Renal cortical epithelial cell (primary cell): Measurements from ENCODE around the gene LRRTM4. TPM values are rescaled to one million over a fixed set of nuclear protein-coding genes. Genes with fewer than 3 reads are reported as not detected.
"Not testable (repeated sequence)": the region's sequence is repeated elsewhere in the genome, so short reads cannot be mapped to it uniquely, and the experiment has no call there.

Experiments
- DNase-seq: peaks from one replicate; pipeline ENCODE4 v3.0.0-alpha.2; 2011; ENCODE audit warnings: low read depth
- total RNA-seq: library from RNA; depleted of rRNA; stranded (reverse); fragments of >200 nt; gene quantifications from 2 replicates; pipeline ENCODE4 v1.2.3, GENCODE V29; 2014

The LRRTM4 gene
- total RNA-seq, 1 donor from 2014 or later = 0.10 TPM

DNA sequence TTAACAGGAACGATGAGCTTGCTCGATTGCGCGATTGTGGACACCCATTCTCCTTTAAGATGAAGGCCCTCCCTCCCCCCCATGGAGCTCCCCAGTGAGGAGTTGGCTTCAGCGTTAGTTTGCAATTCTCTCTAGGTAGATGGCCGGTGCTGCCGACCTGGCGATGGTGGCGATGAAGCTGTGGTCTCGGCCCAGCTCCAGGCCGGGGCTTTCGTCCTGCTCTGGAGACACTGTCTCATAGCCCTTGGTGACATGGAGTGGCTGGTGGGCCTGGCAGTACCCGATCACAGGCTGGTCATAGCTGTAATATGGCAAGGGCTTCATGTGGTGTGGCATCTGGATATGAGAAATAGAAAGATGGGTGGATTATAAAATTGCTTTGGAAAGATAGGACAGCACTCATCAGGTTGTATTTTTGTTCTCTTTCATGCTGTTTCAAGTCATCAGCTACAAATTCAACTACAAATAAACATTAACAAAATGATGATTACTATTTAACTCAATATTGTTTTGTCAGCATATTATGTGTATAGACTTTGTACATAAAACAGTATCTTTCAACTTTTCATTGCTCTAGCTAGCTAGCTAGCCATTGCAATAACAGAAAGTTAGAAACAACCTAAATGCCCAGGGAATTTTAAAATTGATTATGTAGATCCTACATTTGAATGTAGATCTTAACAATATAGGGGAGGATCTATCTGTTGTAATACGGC, 773.4 kb downstream of the LRRTM4 start:
- no peak for DNase-seq

DNA sequence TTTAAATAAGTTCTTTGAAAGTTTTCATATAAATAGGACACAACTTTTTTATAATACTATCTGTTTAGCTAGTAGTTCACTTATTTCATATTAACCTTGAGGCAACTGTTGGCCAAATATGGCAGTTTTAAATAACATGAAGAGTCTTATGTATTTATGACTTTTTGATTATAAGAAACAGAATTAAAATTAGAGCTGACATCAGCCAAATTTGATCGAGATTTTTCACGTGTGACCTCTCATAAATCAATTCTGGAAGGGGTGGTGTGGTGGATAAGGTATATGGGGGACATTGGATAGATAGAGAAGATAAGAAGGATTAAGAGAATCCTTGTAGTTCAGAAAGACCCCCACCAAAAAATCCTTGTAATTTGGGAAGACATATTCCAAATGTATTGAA, 776.6 kb downstream of the LRRTM4 start:
- DNase-seq = no peak

DNA sequence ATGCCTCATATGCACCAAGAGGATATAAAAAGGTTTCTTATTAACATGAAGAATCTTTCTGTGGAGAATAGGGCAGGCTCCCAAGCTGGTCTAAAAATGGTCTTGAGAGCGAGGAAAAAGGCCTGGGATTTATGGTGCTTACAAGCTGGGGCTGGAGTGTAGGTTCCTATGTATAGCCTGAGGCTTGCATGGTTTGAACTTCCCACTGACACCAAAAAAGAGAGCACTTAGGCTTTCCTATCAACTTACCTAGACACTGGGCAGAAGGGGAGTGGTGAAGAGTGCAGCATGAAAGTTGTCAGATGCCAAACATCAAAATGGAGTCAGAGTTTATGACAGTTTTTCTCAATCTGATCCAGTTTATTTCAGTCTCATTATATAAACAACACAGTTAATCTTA, 784.6 kb downstream of the LRRTM4 start:
- DNase-seq = no peak

DNA sequence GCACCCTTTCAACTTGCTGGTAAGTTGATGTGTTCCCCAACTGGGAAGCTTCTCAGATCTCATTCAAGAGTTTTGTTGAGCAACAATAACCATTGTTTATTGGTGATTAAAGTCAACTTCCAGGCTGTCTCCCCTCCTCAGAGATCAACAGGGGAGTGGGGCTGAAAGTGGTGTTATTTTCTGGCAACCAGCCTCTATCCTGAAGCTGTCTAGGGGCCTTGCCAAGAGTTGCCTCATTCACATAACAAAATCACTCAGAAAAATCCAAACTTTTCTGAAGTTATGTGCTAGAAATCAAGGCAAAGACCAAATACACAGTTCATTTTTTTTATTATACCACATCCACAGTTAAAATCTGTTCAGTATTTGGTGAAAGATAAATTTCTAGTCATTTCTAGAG, 788.4 kb downstream of the LRRTM4 start:
- DNase-seq = no peak

DNA sequence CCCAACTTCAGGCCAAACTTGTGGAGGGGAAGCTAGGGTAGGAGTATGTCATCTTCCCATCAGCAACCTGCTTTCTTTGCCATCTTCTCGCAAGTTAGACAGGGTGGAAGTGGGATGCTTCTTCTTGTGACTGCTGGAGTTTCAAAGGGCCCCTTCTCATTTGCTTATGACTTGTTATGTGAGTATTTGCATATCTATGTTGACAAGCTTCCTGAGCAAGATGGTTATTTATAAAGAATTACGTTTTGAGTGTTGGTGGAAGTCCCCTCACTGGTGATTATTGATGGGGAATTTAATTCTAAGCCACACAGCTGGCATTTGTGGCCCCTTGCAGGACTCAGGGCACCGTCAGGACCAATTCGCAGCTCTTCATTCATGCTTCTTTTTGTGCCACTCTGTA, 791.0 kb downstream of the LRRTM4 start:
- DNase-seq = no peak

DNA sequence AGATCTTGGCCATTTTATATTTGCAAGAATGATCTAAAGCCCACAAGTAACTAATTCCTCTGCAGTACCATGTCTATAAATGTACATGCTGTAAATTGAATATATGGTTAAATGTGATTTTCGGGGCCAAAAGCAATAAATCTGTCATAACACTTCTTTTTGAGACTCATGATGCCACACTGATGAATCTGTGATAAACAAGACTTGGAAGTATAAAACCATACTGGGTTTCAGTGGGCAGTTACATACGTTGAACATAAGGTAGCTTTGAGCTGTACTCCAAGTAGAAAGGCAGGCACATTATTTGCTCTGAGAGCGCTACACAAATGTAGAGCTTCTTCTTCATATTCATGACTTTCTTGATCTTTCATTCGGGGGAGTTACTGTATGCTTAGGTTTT, 792.2 kb downstream of the LRRTM4 start:
- DNase-seq = no peak

DNA sequence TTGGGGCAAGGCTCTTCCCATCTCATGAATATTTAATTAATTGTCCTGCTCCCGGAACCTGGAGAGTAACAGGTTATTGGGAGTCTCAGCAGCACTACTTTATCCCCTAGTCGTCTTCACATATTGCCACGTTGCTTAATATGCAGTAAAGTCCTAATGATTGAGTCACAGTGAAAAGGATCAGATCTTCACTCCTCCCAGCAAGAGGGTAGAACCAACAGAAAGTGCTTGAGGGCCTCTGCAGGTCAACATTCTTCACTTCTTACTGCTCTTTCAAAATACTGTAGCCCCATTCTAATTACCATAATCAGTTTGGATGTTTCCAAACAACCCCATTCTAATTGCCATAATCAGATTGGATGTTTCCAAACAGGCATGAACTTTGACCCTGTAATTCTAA, 801.0 kb downstream of the LRRTM4 start:
- DNase-seq = no peak

DNA sequence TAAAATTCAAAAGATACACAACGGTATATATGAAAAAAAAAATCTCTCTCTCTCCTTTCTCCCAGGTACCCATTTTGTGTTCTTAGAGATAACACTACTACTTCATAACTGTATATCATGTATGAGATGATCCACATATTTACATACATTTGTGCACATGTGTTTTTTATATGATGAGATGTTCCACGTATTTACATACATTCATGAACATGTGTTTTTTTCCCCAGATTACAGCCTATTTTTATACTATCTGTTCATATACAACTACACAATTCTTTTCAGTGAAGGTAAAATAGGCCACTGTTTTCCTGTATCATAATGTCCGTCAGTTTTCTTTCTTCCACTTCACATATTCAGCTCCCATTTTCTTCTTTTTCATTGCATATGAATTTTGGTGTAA, 808.9 kb downstream of the LRRTM4 start:
- DNase-seq = no peak

DNA sequence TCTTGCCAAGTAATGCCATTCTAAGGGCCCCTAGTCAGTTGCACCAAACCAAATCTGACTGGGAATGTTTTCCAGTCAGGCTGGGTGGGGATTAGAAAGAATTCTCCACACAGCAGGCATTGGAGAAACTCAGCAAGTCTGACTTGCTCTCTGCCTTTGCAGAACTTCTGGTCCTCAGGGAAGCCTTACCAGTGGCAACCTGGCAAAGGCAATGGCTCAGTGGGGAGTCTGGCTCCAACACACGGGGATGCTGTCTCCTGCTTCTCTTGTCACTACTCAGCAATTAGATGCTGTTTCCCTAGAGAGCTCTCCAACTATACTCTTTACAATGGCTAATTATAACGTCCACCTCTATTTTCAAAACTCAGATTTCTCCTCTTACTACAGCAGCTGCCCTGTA, 810.7 kb downstream of the LRRTM4 start:
- no peak for DNase-seq

DNA sequence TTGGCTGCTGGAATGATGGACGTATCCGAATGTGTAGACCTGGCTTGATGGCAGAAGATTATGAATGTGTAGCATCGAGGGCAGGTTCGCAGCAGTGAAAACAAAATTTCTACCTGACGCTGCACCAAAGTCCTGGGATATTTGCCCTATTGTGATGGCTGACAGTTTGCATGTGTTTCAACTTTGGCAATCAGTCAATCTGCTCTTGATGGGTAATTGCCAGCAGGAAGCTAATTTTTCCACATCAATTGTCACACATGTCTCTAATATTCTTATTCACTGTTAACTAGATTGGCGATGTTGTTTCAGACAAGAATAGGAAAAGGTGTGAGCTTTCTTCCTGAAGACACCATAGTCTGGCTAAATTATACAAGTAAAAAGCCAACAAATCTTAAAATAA, 821.3 kb downstream of the LRRTM4 start:
- no peak for DNase-seq

DNA sequence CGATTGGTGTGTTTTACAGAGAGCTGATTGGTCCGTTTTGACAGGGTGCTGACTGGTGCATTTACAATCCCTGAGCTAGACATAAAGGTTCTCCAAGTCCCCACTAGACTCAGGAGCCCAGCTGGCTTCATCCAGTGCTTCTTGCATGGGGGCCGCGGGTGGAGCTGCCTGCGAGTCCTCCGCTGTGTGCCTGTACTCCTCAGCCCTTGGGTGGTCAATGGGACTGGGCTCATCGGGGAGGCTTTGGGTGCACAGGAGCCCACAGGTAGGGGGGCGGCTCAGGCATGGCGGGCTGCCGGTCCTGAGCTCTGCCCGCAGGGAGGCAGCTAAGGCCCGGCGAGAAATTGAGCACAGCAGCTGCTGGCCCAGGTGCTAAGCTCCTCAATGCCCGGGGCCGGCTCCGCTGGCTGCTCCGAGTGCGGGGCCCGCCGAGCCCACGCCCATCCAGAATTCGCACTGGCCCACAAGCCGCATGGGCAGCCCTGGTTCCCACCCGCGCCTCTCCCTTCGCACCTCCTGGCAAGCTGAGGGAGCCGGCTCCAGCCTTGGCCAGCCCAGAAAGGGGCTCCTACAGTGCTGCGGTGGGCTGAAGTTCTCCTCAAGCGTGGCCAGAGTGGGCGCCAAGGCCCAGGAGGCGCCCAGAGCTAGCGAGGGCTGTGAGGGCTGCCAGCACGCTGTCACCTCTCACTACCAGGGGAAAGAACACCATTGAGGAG, 824.0 kb downstream of the LRRTM4 start:
- not testable (repeated sequence) for DNase-seq
